Ishikawa (cell line): Measurements from ENCODE around the gene SPNS3.

Experiments
- YY1 ChIP-seq: IDR thresholded peaks from 2 replicates; pipeline ENCODE4 v1.6.1; 2012; ENCODE audit warnings: low read depth
- TF ChIP-seq, protein P1 (sequence below): IDR thresholded peaks from 2 replicates; pipeline ENCODE4 v1.6.1; 2012

DNA sequence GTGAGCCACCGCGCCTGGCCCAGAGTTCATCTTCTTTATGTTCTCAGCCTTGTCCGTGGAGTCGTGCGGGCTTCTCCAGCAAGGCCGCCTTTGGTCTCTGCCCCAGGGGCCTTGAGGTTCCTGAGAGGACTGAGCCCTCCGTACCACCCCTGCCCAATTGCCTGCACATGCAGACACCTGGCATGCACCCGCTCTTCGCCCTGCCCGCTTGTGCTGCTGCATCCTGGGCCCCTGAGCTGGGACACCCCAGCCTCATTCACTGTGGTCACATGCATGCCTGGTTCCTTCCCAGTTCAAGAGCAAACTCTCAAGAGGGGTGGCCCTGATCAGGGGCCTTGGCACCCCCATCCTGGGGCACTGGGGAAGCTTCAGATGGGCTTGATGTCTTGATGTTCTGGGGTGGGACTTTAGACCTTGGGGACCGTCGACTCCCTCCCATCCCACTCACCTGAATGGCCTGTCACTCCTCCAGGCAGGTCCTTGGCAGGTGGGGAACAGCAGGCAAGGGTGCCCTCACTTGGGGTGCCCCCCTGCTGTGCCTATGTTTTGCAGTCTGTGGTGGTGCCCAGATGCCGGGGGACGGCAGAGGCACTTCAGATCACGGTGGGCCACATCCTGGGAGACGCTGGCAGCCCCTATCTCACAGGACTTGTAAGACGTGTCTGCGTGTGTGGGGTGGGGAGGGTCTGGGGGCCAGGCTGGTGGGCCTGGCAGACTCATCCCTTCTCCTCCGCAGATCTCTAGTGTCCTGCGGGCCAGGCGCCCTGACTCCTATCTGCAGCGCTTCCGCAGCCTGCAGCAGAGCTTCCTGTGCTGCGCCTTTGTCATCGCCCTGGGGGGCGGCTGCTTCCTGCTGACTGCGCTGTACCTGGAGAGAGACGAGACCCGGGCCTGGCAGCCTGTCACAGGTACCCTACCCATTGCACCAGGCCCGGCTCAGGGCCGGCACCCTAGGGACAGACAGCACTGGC, 52.2 kb downstream of the SPNS3 start:
- TF ChIP-seq, protein P1, sequence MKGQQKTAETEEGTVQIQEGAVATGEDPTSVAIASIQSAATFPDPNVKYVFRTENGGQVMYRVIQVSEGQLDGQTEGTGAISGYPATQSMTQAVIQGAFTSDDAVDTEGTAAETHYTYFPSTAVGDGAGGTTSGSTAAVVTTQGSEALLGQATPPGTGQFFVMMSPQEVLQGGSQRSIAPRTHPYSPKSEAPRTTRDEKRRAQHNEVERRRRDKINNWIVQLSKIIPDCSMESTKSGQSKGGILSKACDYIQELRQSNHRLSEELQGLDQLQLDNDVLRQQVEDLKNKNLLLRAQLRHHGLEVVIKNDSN, result no peak
- TF ChIP-seq YY1, result no peak
